Suprapubic skin (tissue), 4 donors: Measurements from ENCODE around the gene SMARCA4. TPM values are rescaled to one million over a fixed set of nuclear protein-coding genes. Genes with fewer than 3 reads are reported as not detected.

Experiments
- DNase-seq, 2 donors: peaks; one replicate each; pipeline ENCODE4 v3.0.0-alpha.2; 2019; ENCODE audit warnings: low spot score in 2 of 2
- H3K27ac ChIP-seq: fragments of 200-600 bp; sonication (generic); one replicate; pipeline ENCODE4 v1.5.1; 2019
- H3K27me3 ChIP-seq: fragments of 200-600 bp; sonication (generic); one replicate; pipeline ENCODE4 v1.5.1; 2019
- H3K36me3 ChIP-seq: fragments of 200-600 bp; sonication (generic); one replicate; pipeline ENCODE4 v1.5.1; 2019
- H3K4me1 ChIP-seq: fragments of 200-600 bp; sonication (generic); one replicate; pipeline ENCODE4 v1.5.1; 2019
- H3K4me3 ChIP-seq: fragments of 200-600 bp; sonication (generic); one replicate; pipeline ENCODE4 v1.5.1; 2019; ENCODE audit warnings: mild to moderate bottlenecking
- H3K9me3 ChIP-seq: fragments of 200-600 bp; sonication (generic); one replicate; pipeline ENCODE4 v1.5.1; 2019
- EP300 ChIP-seq: sonication (generic); formaldehyde crosslinking; IDR thresholded peaks from one replicate; pipeline ENCODE4 v1.6.1; 2017; ENCODE audit warnings: antibody characterized with exemption
- POLR2A ChIP-seq, 2 donors: fragments of 450-650 bp; IDR thresholded peaks; one replicate each; pipeline ENCODE4 v1.6.1; 2017; ENCODE audit warnings: antibody characterized with exemption in 2 of 2, mild to moderate bottlenecking in 2 of 2, moderate library complexity in 2 of 2
- POLR2AphosphoS5 ChIP-seq, 3 donors: sonication (generic); formaldehyde crosslinking; IDR thresholded peaks; one replicate each; pipeline ENCODE4 v1.6.1; 2017; ENCODE audit warnings: antibody characterized with exemption in 3 of 3
- WGBS: methylation state at CpG from one replicate; pipeline ENCODE4 v1.1.5; 2018; 5-methylcytosine and 5-hydroxymethylcytosine counted together
- total RNA-seq, 4 donors: library from RNA; depleted of rRNA; stranded (reverse); fragments of >200 nt; gene quantifications; one replicate each; pipeline ENCODE4 v1.1.0, GENCODE V29; 2016
- TF ChIP-seq, protein P1 (sequence below), 2 donors: fragments of 200-600 bp in 1 of 2; fragments of 450-650 bp in 1 of 2; sonication (generic) in 1 of 2; IDR thresholded peaks; one replicate each; pipeline ENCODE4 v1.5.1; 2016 to 2019; ENCODE audit warnings: antibody characterized with exemption in 2 of 2, mild to moderate bottlenecking in 1 of 2, moderate library complexity in 1 of 2

SMARCA4 gene
- total RNA-seq, 4 donors from 2014 or later = 85.2 to 142 (median 101) TPM

DNA sequence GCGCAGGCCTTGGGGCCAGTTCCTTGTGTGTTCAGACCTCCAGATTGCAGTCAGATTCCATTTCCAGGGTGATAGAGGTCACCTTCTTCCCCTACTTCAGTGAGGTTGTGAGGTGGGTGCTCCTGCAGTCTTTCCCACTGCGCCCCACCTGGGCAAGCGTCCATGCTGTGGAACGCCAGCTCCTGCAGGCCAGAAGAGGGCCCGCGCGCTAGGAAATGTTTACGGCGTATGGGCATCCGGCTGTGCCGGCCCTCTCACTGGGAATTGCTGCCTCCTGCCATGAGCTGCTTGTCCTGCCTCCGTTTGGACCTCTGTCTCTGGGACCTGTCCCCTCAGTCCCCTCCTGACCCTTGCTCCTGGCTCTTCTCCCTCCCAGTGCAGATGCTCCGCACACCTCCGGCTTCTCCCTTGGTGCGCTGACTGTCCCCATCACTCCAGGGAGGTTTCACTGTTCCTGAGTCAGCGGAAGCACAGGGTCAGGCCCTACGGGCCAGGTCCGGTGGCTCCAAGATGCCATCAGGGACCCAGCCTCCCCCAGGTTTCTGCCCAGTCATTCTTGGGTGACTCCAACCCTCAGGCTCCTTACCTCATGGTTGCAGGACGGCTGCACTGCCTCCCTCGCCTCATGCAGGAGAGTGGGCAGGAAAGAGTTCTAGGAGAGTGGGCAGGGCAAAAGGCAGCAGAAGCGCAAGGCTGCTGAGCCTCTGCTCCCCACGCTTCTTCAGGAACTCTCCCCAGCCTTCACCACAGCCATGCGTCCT is 56.6 kb downstream of the SMARCA4 start:
- Histone ChIP-seq H3K4me3 (no peak overlapping the region), H3K9me3 (no peaks in the 10 kb centered on the region), H3K27ac (peak overlapping the region; percentile 70), H3K36me3 (peaks cover 100% of the 10 kb centered on the region), H3K27me3 (no peaks in the 10 kb centered on the region), H3K4me1 (no peaks in the 10 kb centered on the region)
- TF ChIP-seq POLR2AphosphoS5 (IDR thresholded peaks at IDR 0.05) = no peak
- TF ChIP-seq EP300 = no peak
- TF ChIP-seq, protein P1, sequence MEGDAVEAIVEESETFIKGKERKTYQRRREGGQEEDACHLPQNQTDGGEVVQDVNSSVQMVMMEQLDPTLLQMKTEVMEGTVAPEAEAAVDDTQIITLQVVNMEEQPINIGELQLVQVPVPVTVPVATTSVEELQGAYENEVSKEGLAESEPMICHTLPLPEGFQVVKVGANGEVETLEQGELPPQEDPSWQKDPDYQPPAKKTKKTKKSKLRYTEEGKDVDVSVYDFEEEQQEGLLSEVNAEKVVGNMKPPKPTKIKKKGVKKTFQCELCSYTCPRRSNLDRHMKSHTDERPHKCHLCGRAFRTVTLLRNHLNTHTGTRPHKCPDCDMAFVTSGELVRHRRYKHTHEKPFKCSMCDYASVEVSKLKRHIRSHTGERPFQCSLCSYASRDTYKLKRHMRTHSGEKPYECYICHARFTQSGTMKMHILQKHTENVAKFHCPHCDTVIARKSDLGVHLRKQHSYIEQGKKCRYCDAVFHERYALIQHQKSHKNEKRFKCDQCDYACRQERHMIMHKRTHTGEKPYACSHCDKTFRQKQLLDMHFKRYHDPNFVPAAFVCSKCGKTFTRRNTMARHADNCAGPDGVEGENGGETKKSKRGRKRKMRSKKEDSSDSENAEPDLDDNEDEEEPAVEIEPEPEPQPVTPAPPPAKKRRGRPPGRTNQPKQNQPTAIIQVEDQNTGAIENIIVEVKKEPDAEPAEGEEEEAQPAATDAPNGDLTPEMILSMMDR (IDR thresholded peaks at IDR 0.05) = no peak
- no peak for TF ChIP-seq POLR2A (IDR thresholded peaks at IDR 0.05)
- no peak for DNase-seq
- 91% methylated on average over 17 of the region's 23 CpGs for WGBS

DNA sequence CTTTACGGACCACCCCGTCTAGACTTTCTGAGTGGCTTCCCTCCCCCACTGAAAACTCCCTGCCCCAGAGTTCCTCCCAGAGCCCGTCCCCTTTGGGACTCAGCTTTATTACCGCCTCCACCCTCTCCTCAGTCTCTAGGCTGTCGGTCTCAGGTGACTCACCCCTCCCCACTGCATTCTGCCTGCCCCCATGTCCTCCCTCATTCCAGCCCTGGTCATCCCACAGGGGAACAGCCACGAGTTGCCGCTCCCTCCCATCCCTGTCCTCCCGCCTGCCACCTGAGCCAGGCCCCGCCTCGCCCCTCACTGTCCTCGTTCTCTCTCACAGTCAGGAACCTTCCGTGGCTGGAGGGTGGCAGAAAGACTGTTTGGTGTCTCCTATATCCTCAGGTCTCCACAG is 57.3 kb downstream of the SMARCA4 start:
- WGBS = 78% methylated on average over 12 of the region's 12 CpGs
- no peak overlapping the region for H3K4me3 ChIP-seq
- TF ChIP-seq, protein P1 (IDR thresholded peaks at IDR 0.05) = no peak
- TF ChIP-seq POLR2AphosphoS5 (IDR thresholded peaks at IDR 0.05) (no peak), EP300 (no peak), POLR2A (IDR thresholded peaks at IDR 0.05) (no peak)
- DNase-seq = no peak
- H3K9me3 ChIP-seq = no peaks in the 10 kb centered on the region
- H3K27ac ChIP-seq = peak overlapping the region; percentile 70
- no peaks in the 10 kb centered on the region for H3K27me3 ChIP-seq
- H3K36me3 ChIP-seq = peaks cover 100% of the 10 kb centered on the region
- H3K4me1 ChIP-seq = no peaks in the 10 kb centered on the region

DNA sequence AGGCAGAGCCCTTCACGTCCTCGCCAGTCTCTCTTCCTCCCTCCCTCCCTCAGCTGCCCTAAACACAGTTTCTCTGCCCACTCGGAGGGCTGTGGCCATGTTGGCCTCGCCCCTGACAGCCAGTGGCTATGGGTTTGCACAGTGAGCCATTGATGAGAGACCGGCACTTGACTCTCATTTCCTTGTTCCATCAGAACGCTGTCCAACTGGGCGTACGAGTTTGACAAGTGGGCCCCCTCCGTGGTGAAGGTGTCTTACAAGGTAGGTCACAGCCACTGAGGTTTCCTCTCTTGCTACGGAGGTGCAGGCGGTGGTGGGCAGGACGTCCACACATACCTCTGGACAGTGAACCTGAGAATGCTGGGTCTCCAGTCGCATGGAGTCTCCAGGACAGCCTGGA is 57.9 kb downstream of the SMARCA4 start:
- TF ChIP-seq POLR2AphosphoS5 (IDR thresholded peaks at IDR 0.05) = no peak
- Histone ChIP-seq H3K36me3 (peaks cover 100% of the 10 kb centered on the region), H3K4me3 (no peak overlapping the region), H3K27me3 (no peaks in the 10 kb centered on the region), H3K4me1 (no peaks in the 10 kb centered on the region), H3K27ac (peak overlapping the region; percentile 70), H3K9me3 (no peaks in the 10 kb centered on the region)
- DNase-seq = no peak
- 88% methylated on average over 13 of the region's 13 CpGs for WGBS

DNA sequence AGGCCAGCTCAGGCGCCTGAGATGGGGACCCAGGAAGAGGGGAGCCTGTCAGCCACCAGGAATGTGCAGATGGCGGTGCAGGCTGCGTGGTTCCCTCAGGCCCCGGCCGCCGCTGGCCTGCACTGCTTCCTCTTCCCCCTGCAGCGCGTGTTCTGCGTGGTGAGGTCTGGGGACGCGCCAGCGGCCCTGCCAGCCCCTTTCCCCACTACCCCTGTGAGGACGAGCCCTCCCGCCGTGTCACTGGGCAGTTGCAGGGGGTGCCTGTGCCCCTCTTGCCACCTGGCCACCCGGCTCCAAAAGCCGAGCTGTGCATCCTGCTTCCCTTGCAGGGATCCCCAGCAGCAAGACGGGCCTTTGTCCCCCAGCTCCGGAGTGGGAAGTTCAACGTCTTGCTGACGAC is 58.4 kb downstream of the SMARCA4 start:
- H3K27ac ChIP-seq = peak overlapping the region; percentile 70
- 95% methylated on average over 13 of the region's 21 CpGs for WGBS

DNA sequence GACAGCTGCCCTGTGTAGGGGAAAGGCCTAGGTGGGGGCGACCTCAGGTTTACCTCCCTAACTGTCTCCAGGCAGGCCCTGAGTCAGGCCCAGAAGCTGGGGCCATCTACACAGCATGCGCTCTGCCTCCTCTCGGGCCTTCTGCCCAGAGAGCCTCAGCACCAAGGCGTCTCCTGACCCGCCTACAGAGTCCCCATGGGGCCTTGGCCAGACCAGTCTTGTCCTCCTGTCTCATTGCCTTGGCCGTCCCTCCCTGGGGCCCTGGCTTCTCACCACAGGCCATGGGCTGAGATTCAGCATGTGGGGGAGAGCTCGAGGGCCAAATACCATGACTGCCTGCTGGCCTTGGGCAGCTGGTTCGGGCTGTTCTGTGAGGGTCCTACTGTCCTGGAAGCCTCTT is 59.0 kb downstream of the SMARCA4 start:
- H3K36me3 ChIP-seq = peaks cover 100% of the 10 kb centered on the region
- no peak overlapping the region for H3K4me3 ChIP-seq
- H3K4me1 ChIP-seq = no peaks in the 10 kb centered on the region
- H3K27ac ChIP-seq = peak overlapping the region; percentile 70
- DNase-seq = no peak
- no peaks in the 10 kb centered on the region for H3K27me3 ChIP-seq
- TF ChIP-seq POLR2A (IDR thresholded peaks at IDR 0.05) = no peak
- TF ChIP-seq, protein P1 (IDR thresholded peaks at IDR 0.05) = no peak
- no peak for TF ChIP-seq POLR2AphosphoS5 (IDR thresholded peaks at IDR 0.05)
- 69% methylated on average over 6 of the region's 8 CpGs for WGBS
- no peaks in the 10 kb centered on the region for H3K9me3 ChIP-seq

More for the DNA sequence above, 58.4 kb downstream of the SMARCA4 start:
- Histone ChIP-seq H3K4me1 (no peaks in the 10 kb centered on the region), H3K36me3 (peaks cover 100% of the 10 kb centered on the region), H3K9me3 (no peaks in the 10 kb centered on the region), H3K27me3 (no peaks in the 10 kb centered on the region), H3K4me3 (no peak overlapping the region)
- no peak for DNase-seq
- TF ChIP-seq EP300 (no peak), POLR2A (IDR thresholded peaks at IDR 0.05) (no peak), POLR2AphosphoS5 (IDR thresholded peaks at IDR 0.05) (no peak)
- TF ChIP-seq, protein P1 (IDR thresholded peaks at IDR 0.05) = no peak
